GM12878 (cell line): Measurements from ENCODE around the gene HEBP1. TPM values are rescaled to one million over a fixed set of nuclear protein-coding genes. Genes with fewer than 3 reads are reported as not detected.

ENCODE experiments used
- ATAC-seq: fragments of 200-7000 bp; cut with Tn5 transposase; 3 replicates; pipeline ENCODE4 v1.9.1; 2020; ENCODE audit warnings: mild to moderate bottlenecking, moderate library complexity
- BruUV-seq: library from RNA; stranded (reverse); fragments of 400-500 nt; replicated peaks from 2 replicates; lab custom pipeline; 2021; lab: Mats Ljungman, UMichigan
- CTCF ChIA-PET: fragments of 300-600 bp; sonication (Branson Sonifier 250); formaldehyde crosslinking; extraction: SDS; loops from one replicate; lab custom pipeline; 2021; ENCODE audit warnings: inconsistent platforms; lab: Yijun Ruan, JAX
- POLR2A ChIA-PET: fragments of 350-600 bp; formaldehyde crosslinking; extraction: SDS; loops from one replicate; lab custom pipeline; 2021; ENCODE audit warnings: inconsistent platforms; lab: Charles Lee
- RAD21 ChIA-PET: fragments of 300-600 bp; sonication (Branson Sonifier 250); formaldehyde crosslinking; loops from one replicate; lab custom pipeline; 2023; ENCODE audit warnings: antibody characterized with exemption; ENCODE audit not compliant: unreplicated experiment; lab: Charles Lee
- SMC1A ChIA-PET: fragments of 300-600 bp; sonication (Branson Sonifier 250); formaldehyde crosslinking; loops from one replicate; lab custom pipeline; 2023; ENCODE audit not compliant: unreplicated experiment, uncharacterized antibody; lab: Charles Lee
- DNase-seq: peaks from one replicate; pipeline ENCODE4 v3.0.0-alpha.2; 2011; ENCODE audit warnings: low read depth, low spot score
- FAIRE-seq: peaks from 3 replicates; lab custom pipeline; 2011; peaks lifted over from hg19 to GRCh38; lab: Jason Lieb, UNC
- H2AFZ ChIP-seq: 2 replicates; pipeline ENCODE4 v1.6.0; 2011; ENCODE audit warnings: low read depth, low read length, control low read depth; ENCODE audit not compliant: control insufficient read depth
- H3K27ac ChIP-seq: 2 replicates; pipeline ENCODE4 v1.5.1; 2011; ENCODE audit warnings: control low read depth; ENCODE audit not compliant: control insufficient read depth, insufficient read depth
- H3K27me3 ChIP-seq, 2 experiments: replicated peaks in 1 of 2; 2 replicates each; pipeline versions ENCODE4 v1.6.0 to v1.6.1; 2011; ENCODE audit warnings: low read length in 1 of 2; ENCODE audit not compliant: control insufficient read depth in 2 of 2, insufficient read depth in 2 of 2
- H3K36me3 ChIP-seq, 2 experiments: 2 replicates each; pipeline ENCODE4 v1.5.1; 2011; ENCODE audit warnings: low read length in 1 of 2; ENCODE audit not compliant: control insufficient read depth in 2 of 2, insufficient read depth in 2 of 2
- H3K4me1 ChIP-seq: 2 replicates; pipeline ENCODE4 v1.6.1; 2011; ENCODE audit warnings: mild to moderate bottlenecking, low read length, moderate library complexity, mixed read lengths; ENCODE audit not compliant: control insufficient read depth, insufficient read depth
- H3K4me2 ChIP-seq: 2 replicates; pipeline ENCODE4 v1.6.0; 2011; ENCODE audit warnings: control low read depth; ENCODE audit not compliant: control insufficient read depth, insufficient read depth
- H3K4me3 ChIP-seq: fragments of 200-600 bp; sonication (generic); 2 replicates; pipeline ENCODE4 v1.5.1; 2016
- H3K79me2 ChIP-seq: 2 replicates; pipeline ENCODE4 v1.6.0; 2011; ENCODE audit warnings: low read length; ENCODE audit not compliant: control insufficient read depth, insufficient read depth
- H3K9ac ChIP-seq: 2 replicates; pipeline ENCODE4 v1.8.0; 2011; ENCODE audit warnings: low read length, control low read depth, mixed read lengths; ENCODE audit not compliant: control insufficient read depth, insufficient read depth
- H3K9me3 ChIP-seq: replicated peaks from 3 replicates; pipeline ENCODE4 v1.5.1; 2011; ENCODE audit warnings: mild to moderate bottlenecking, low read length; ENCODE audit not compliant: control insufficient read depth, insufficient read depth
- H4K20me1 ChIP-seq: 2 replicates; pipeline ENCODE4 v1.6.0; 2011; ENCODE audit not compliant: control insufficient read depth, insufficient read depth
- POU2F2 ChIP-seq: IDR thresholded peaks from 3 replicates; pipeline ENCODE4 v1.6.1; 2011; ENCODE audit warnings: low read depth, mild to moderate bottlenecking, low read length, borderline replicate concordance
- SMARCA5 ChIP-seq: fragments of 450-650 bp; IDR thresholded peaks from 2 replicates; pipeline ENCODE4 v1.6.1; 2017; ENCODE audit warnings: mild to moderate bottlenecking
- SMC3 ChIP-seq: IDR thresholded peaks from 2 replicates; pipeline ENCODE4 v1.6.1; 2011; ENCODE audit warnings: low read length, improper control_type of control experiment, borderline replicate concordance
- ZBTB33 ChIP-seq: fragments of 450-650 bp; IDR thresholded peaks from 2 replicates; pipeline ENCODE4 v1.6.1; 2017; ENCODE audit warnings: mild to moderate bottlenecking
- ZNF384 ChIP-seq: IDR thresholded peaks from 2 replicates; pipeline ENCODE4 v1.6.1; 2012; ENCODE audit warnings: low read depth, mild to moderate bottlenecking, low read length, improper control_type of control experiment, borderline replicate concordance
- WGBS: methylation state at CpG from one replicate; pipeline ENCODE4 v1.1.6; 2016; ENCODE audit warnings: low lambda C conversion rate; ENCODE audit not compliant: insufficient replicate concordance, insufficient coverage; ENCODE audit errors: missing lambda C conversion rate; 5-methylcytosine and 5-hydroxymethylcytosine counted together
- in situ Hi-C: fragments of 300-500 bp; cut with MboI; formaldehyde crosslinking; loops from 9 replicates; pipeline ENCODE4 v1.14.3; 2018; ENCODE audit warnings: mixed read lengths
- intact Hi-C: fragments of 100-400 bp; cut with micrococcal nuclease; formaldehyde crosslinking; loops from one replicate; pipeline ENCODE4 v1.14.2; 2022; ENCODE audit not compliant: unreplicated experiment
- polyA plus RNA-seq, 11 experiments: library from polyadenylated mRNA; depleted of rRNA in 4 of 11; unstranded in 6 of 11; stranded (reverse) in 5 of 11; fragments of >200 nt; fragmentation: Nextera tagmentation in 4 of 11; fragmentation: Illumina TruSeq in 1 of 11; extraction: Ambion mirVana in 4 of 11; extraction: Trizol in 1 of 11; gene quantifications; 1 replicate in 1 of 11; 2 replicates in 10 of 11; pipeline versions ENCODE4 v1.2.1 to v1.2.3, GENCODE V29; 2011 to 2016; ENCODE audit warnings: inconsistent platforms in 2 of 11, missing spikeins in 2 of 11, low read depth in 1 of 11
- total RNA-seq, 4 experiments: library from RNA; depleted of rRNA in 3 of 4; stranded (reverse); fragments of >200 nt in 3 of 4; fragmentation: Illumina TruSeq in 1 of 4; extraction: Trizol in 1 of 4; gene quantifications; 2 replicates each; pipeline versions ENCODE4 v1.2.1 to v1.2.3, GENCODE V29; 2013 to 2021
- TF ChIP-seq, protein P1 (sequence below): fragments of 450-650 bp; formaldehyde crosslinking; IDR thresholded peaks from 2 replicates; pipeline ENCODE4 v1.4.0; 2022; ENCODE audit warnings: mild to moderate bottlenecking, moderate library complexity
- TF ChIP-seq, protein P2 (sequence below): fragments of 450-650 bp; IDR thresholded peaks from 2 replicates; pipeline ENCODE4 v1.6.1; 2017; ENCODE audit warnings: antibody characterized with exemption, mild to moderate bottlenecking, moderate library complexity
- TF ChIP-seq, protein P3 (sequence below): IDR thresholded peaks from 2 replicates; pipeline ENCODE4 v1.6.1; 2011; ENCODE audit warnings: low read depth, mild to moderate bottlenecking, low read length, moderate library complexity, borderline replicate concordance; ENCODE audit errors: extremely low read depth
- TF ChIP-seq, protein P4 (sequence below): fragments of 450-650 bp; formaldehyde crosslinking; IDR thresholded peaks from 2 replicates; pipeline ENCODE4 v1.4.0; 2020; ENCODE audit warnings: mild to moderate bottlenecking, moderate library complexity

HEBP1 gene
- total and polyA plus RNA-seq, 10 of the 15 experiments (the other 5 are each of a cell fraction or from before 2014, with no cell fraction given), result 0.07 to 0.32 (median 0.18) TPM; not detected in 5

DNA sequence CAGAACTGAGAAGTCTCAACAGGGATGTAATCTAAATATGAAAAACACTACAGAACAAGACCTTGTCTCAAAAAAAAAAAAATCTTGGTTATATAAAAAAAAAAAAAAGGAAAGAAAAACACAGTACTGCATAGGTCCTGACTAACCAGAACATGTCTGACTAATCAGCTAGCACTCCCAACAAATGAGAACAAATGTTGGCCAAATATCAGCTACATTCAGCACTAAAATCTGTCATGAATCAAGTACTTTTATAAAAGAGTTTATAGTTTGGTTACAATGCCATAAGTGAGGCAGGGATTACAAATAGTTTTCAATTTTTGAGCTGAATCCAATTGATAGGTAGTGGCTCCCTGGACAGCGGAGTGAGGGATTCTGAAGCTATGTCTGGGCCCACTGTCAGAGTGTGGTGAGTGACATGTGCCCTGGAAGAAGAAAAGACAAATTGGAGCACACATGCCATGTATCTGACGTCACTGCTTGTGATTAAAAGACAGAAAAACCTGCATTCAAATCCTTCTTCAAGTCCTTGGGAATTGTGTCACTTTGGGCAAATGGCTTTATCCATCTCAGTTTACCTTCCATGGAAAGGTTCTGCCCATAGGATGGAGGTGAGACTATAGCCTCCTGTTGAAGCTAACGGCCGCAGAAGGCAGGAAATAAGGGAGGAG lies 38.6 kb upstream of the HEBP1 start:
- WGBS, result 26% methylated on average over 4 of the region's 4 CpGs
- Histone ChIP-seq H3K27ac (no peak overlapping the region), H3K9ac (no peak overlapping the region), H2AFZ (no peak overlapping the region), H3K4me1 (no peaks in the 10 kb centered on the region), H4K20me1 (no peaks in the 10 kb centered on the region), H3K4me2 (no peak overlapping the region), H3K27me3 (peaks cover 0 to 2% of the 10 kb centered on the region in 2 experiments; a peak in 1 of 4 replicates), H3K36me3 (no peaks in the 10 kb centered on the region), H3K9me3 (no peaks in the 10 kb centered on the region), H3K4me3 (no peak overlapping the region), H3K79me2 (no peaks in the 10 kb centered on the region)
- ChIA-PET POLR2A (interaction anchor here (0.7 kb wide), 1 partner anchor 12 kb away, joined by 3 read pairs; no protein-coding TSS in a partner anchor), SMC1A (interaction anchor here (0.6 to 0.7 kb wide), 2 partner anchors 175 to 233 kb away, joined by 3 read pairs; no protein-coding TSS in a partner anchor), CTCF (interaction anchor here (0.6 kb wide), 1 partner anchor 1433 kb away, joined by 3 read pairs; no protein-coding TSS in a partner anchor), RAD21 (no interaction called here)
- BruUV-seq, result no TSS peak
- ATAC-seq (no peak), DNase-seq (no peak), FAIRE-seq (no peak)
- in situ Hi-C loops, result no loop called here
- intact Hi-C loops, result no loop called here
- TF ChIP-seq POU2F2, result no peak
- TF ChIP-seq, protein P1, sequence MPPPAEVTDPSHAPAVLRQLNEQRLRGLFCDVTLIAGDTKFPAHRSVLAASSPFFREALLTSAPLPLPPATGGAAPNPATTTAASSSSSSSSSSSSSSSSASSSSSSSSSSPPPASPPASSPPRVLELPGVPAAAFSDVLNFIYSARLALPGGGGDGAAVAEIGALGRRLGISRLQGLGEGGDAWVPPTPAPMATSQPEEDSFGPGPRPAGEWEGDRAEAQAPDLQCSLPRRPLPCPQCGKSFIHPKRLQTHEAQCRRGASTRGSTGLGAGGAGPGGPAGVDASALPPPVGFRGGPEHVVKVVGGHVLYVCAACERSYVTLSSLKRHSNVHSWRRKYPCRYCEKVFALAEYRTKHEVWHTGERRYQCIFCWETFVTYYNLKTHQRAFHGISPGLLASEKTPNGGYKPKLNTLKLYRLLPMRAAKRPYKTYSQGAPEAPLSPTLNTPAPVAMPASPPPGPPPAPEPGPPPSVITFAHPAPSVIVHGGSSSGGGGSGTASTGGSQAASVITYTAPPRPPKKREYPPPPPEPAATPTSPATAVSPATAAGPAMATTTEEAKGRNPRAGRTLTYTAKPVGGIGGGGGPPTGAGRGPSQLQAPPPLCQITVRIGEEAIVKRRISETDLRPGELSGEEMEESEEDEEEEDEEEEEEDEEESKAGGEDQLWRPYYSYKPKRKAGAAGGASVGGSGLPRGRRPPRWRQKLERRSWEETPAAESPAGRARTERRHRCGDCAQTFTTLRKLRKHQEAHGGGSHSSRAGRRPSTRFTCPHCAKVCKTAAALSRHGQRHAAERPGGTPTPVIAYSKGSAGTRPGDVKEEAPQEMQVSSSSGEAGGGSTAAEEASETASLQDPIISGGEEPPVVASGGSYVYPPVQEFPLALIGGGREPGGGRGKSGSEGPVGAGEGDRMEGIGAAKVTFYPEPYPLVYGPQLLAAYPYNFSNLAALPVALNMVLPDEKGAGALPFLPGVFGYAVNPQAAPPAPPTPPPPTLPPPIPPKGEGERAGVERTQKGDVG (CRISPR knock-in tag), result no peak
- no peak for TF ChIP-seq SMARCA5
- TF ChIP-seq SMC3, result no peak
- TF ChIP-seq ZBTB33, result no peak
- no peak for TF ChIP-seq ZNF384
- TF ChIP-seq, protein P2, sequence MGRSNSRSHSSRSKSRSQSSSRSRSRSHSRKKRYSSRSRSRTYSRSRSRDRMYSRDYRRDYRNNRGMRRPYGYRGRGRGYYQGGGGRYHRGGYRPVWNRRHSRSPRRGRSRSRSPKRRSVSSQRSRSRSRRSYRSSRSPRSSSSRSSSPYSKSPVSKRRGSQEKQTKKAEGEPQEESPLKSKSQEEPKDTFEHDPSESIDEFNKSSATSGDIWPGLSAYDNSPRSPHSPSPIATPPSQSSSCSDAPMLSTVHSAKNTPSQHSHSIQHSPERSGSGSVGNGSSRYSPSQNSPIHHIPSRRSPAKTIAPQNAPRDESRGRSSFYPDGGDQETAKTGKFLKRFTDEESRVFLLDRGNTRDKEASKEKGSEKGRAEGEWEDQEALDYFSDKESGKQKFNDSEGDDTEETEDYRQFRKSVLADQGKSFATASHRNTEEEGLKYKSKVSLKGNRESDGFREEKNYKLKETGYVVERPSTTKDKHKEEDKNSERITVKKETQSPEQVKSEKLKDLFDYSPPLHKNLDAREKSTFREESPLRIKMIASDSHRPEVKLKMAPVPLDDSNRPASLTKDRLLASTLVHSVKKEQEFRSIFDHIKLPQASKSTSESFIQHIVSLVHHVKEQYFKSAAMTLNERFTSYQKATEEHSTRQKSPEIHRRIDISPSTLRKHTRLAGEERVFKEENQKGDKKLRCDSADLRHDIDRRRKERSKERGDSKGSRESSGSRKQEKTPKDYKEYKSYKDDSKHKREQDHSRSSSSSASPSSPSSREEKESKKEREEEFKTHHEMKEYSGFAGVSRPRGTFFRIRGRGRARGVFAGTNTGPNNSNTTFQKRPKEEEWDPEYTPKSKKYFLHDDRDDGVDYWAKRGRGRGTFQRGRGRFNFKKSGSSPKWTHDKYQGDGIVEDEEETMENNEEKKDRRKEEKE, result no peak
- TF ChIP-seq, protein P3, sequence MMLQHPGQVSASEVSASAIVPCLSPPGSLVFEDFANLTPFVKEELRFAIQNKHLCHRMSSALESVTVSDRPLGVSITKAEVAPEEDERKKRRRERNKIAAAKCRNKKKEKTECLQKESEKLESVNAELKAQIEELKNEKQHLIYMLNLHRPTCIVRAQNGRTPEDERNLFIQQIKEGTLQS, result no peak
- TF ChIP-seq, protein P4, sequence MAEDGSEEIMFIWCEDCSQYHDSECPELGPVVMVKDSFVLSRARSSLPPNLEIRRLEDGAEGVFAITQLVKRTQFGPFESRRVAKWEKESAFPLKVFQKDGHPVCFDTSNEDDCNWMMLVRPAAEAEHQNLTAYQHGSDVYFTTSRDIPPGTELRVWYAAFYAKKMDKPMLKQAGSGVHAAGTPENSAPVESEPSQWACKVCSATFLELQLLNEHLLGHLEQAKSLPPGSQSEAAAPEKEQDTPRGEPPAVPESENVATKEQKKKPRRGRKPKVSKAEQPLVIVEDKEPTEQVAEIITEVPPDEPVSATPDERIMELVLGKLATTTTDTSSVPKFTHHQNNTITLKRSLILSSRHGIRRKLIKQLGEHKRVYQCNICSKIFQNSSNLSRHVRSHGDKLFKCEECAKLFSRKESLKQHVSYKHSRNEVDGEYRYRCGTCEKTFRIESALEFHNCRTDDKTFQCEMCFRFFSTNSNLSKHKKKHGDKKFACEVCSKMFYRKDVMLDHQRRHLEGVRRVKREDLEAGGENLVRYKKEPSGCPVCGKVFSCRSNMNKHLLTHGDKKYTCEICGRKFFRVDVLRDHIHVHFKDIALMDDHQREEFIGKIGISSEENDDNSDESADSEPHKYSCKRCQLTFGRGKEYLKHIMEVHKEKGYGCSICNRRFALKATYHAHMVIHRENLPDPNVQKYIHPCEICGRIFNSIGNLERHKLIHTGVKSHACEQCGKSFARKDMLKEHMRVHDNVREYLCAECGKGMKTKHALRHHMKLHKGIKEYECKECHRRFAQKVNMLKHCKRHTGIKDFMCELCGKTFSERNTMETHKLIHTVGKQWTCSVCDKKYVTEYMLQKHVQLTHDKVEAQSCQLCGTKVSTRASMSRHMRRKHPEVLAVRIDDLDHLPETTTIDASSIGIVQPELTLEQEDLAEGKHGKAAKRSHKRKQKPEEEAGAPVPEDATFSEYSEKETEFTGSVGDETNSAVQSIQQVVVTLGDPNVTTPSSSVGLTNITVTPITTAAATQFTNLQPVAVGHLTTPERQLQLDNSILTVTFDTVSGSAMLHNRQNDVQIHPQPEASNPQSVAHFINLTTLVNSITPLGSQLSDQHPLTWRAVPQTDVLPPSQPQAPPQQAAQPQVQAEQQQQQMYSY (CRISPR knock-in tag), result no peak
